GM12891 (cell line): ENCODE measurements around the gene ADAMTSL1.

ENCODE experiments used
- PAX5 ChIP-seq: IDR thresholded peaks from 2 replicates; pipeline ENCODE4 v1.6.1; 2011; ENCODE audit warnings: low read length, moderate library complexity, mild to moderate bottlenecking; ENCODE audit not compliant: insufficient read depth, severe bottlenecking
- POLR2A ChIP-seq: IDR thresholded peaks from 2 replicates; pipeline ENCODE4 v1.6.1; 2011; ENCODE audit warnings: low read depth, low read length, control low read depth
- POLR2AphosphoS5 ChIP-seq: IDR thresholded peaks from 2 replicates; pipeline ENCODE4 v1.6.1; 2011; ENCODE audit warnings: low read depth, low read length, control low read depth
- SPI1 ChIP-seq: IDR thresholded peaks from 2 replicates; pipeline ENCODE4 v1.6.1; 2011; ENCODE audit warnings: low read depth, low read length, control low read depth
- TAF1 ChIP-seq: IDR thresholded peaks from 2 replicates; pipeline ENCODE4 v1.6.1; 2011; ENCODE audit warnings: low read depth, low read length, control low read depth

GRCh38 chr9:18544456-18544855 is 70.5 kb downstream of the ADAMTSL1 start:
- TF ChIP-seq POLR2A (no peak), PAX5 (no peak), POLR2AphosphoS5 (no peak), TAF1 (no peak), SPI1 (no peak)
